SK-N-SH treated with all-trans-retinoic acid at 6 μM for 48 hours (cell line): ENCODE results near the gene GPHA2.

Experiments
- ATAC-seq: fragments of 200-7000 bp; cut with Tn5 transposase; 3 replicates; pipeline ENCODE4 v1.9.1; 2020; ENCODE audit warnings: mild to moderate bottlenecking, moderate library complexity
- BACH2 ChIP-seq: fragments of 250-450 bp; sonication (Bioruptor Pico); IDR thresholded peaks from 2 replicates; pipeline ENCODE4 v1.9.0; 2021; ENCODE audit warnings: mild to moderate bottlenecking, borderline replicate concordance
- CREB5 ChIP-seq: fragments of 250-450 bp; sonication (Bioruptor Pico); IDR thresholded peaks from 2 replicates; pipeline ENCODE4 v1.5.1; 2020; ENCODE audit warnings: low read depth, mild to moderate bottlenecking, moderate library complexity
- CSDC2 ChIP-seq: fragments of 250-450 bp; sonication (Bioruptor Pico); IDR thresholded peaks from 2 replicates; pipeline ENCODE4 v1.5.0; 2020; ENCODE audit warnings: mild to moderate bottlenecking, moderate library complexity
- CSRNP3 ChIP-seq: fragments of 250-450 bp; sonication (Bioruptor Pico); IDR thresholded peaks from 2 replicates; pipeline ENCODE4 v1.5.1; 2021; ENCODE audit warnings: mild to moderate bottlenecking, moderate library complexity
- GLIS3 ChIP-seq: fragments of 250-450 bp; sonication (Bioruptor Pico); IDR thresholded peaks from 2 replicates; pipeline ENCODE4 v1.5.0; 2020; ENCODE audit warnings: mild to moderate bottlenecking, moderate library complexity
- ISL1 ChIP-seq: fragments of 250-450 bp; sonication (Bioruptor Pico); IDR thresholded peaks from 2 replicates; pipeline ENCODE4 v2.1.2; 2022; ENCODE audit warnings: mild to moderate bottlenecking, moderate library complexity
- OSR1 ChIP-seq: fragments of 250-450 bp; sonication (Bioruptor Pico); IDR thresholded peaks from 2 replicates; pipeline ENCODE4 v1.8.0; 2022; ENCODE audit warnings: moderate library complexity, mild to moderate bottlenecking, inconsistent platforms
- PATZ1 ChIP-seq: fragments of 250-450 bp; sonication (Bioruptor Pico); IDR thresholded peaks from 2 replicates; pipeline ENCODE4 v1.8.0; 2020; ENCODE audit warnings: mild to moderate bottlenecking, moderate library complexity, borderline replicate concordance
- POU6F1 ChIP-seq: fragments of 250-450 bp; sonication (Bioruptor Pico); IDR thresholded peaks from 2 replicates; pipeline ENCODE4 v1.8.0; 2021; ENCODE audit warnings: low read depth, mild to moderate bottlenecking, moderate library complexity, borderline replicate concordance
- PPARA ChIP-seq: fragments of 250-450 bp; sonication (Bioruptor Pico); IDR thresholded peaks from 2 replicates; pipeline ENCODE4 v1.5.0; 2020; ENCODE audit warnings: mild to moderate bottlenecking, borderline replicate concordance
- RARB ChIP-seq: fragments of 250-450 bp; sonication (Bioruptor Pico); IDR thresholded peaks from 2 replicates; pipeline ENCODE4 v1.8.0; 2021; ENCODE audit warnings: mild to moderate bottlenecking, moderate library complexity
- SNAI2 ChIP-seq: fragments of 250-450 bp; sonication (Bioruptor Pico); IDR thresholded peaks from 2 replicates; pipeline ENCODE4 v1.5.0; 2020; ENCODE audit warnings: mild to moderate bottlenecking, moderate library complexity
- TCF4 ChIP-seq: fragments of 250-450 bp; sonication (Bioruptor Pico); IDR thresholded peaks from 2 replicates; pipeline ENCODE4 v1.8.0; 2021; ENCODE audit warnings: mild to moderate bottlenecking, moderate library complexity, borderline replicate concordance
- TOX ChIP-seq: fragments of 250-450 bp; sonication (Bioruptor Pico); IDR thresholded peaks from 2 replicates; pipeline ENCODE4 v1.8.0; 2021; ENCODE audit warnings: mild to moderate bottlenecking, moderate library complexity, borderline replicate concordance
- ZC3H10 ChIP-seq: fragments of 250-450 bp; sonication (Bioruptor Pico); IDR thresholded peaks from 2 replicates; pipeline ENCODE4 v1.5.1; 2021; ENCODE audit warnings: mild to moderate bottlenecking, moderate library complexity
- ZFP3 ChIP-seq: fragments of 250-450 bp; sonication (Bioruptor Pico); IDR thresholded peaks from 2 replicates; pipeline ENCODE4 v1.5.0; 2020; ENCODE audit warnings: mild to moderate bottlenecking, moderate library complexity
- ZFP30 ChIP-seq: fragments of 450-650 bp; formaldehyde crosslinking; IDR thresholded peaks from 2 replicates; pipeline ENCODE4 v1.5.0; 2022; ENCODE audit warnings: mild to moderate bottlenecking, moderate library complexity
- ZNF565 ChIP-seq: fragments of 450-650 bp; formaldehyde crosslinking; conservative IDR thresholded peaks from 2 replicates; pipeline ENCODE4 v1.5.0; 2020; ENCODE audit warnings: low read depth, mild to moderate bottlenecking, moderate library complexity
- ZNF70 ChIP-seq: fragments of 450-650 bp; formaldehyde crosslinking; IDR thresholded peaks from 2 replicates; pipeline ENCODE4 v1.5.0; 2020; ENCODE audit warnings: mild to moderate bottlenecking, moderate library complexity
- ZNF8 ChIP-seq: fragments of 450-650 bp; formaldehyde crosslinking; IDR thresholded peaks from 2 replicates; pipeline ENCODE4 v1.5.0; 2020; ENCODE audit warnings: mild to moderate bottlenecking, moderate library complexity

The GPHA2 gene

GRCh38 chr11:64971421-64972233 lies 35.9 kb upstream of the GPHA2 start, which contains the start of gene MAJIN:
Gene MAJIN (minus strand): TSS chr11:64972108. CDS start chr11:64959405, 12,703 bp downstream.
- TF ChIP-seq POU6F1 = no peak
- no peak for TF ChIP-seq GLIS3
- no peak for TF ChIP-seq CREB5 (CRISPR knock-in tag)
- no peak for TF ChIP-seq ZFP30 (CRISPR knock-in tag)
- TF ChIP-seq BACH2 (CRISPR knock-in tag) = no peak
- no peak for TF ChIP-seq PATZ1 (CRISPR knock-in tag)
- no peak for TF ChIP-seq TCF4 (CRISPR knock-in tag)
- TF ChIP-seq RARB (CRISPR knock-in tag) = no peak
- no peak for TF ChIP-seq ZFP3 (CRISPR knock-in tag)
- no peak for TF ChIP-seq OSR1
- TF ChIP-seq ZC3H10 (CRISPR knock-in tag) = no peak
- no peak for ATAC-seq

GRCh38 chr11:64970731-64971151 lies 35.0 kb upstream of the GPHA2 start:
- TF ChIP-seq CREB5 (CRISPR knock-in tag) (no peak), BACH2 (CRISPR knock-in tag) (no peak), ZNF70 (CRISPR knock-in tag) (no peak), ZNF8 (CRISPR knock-in tag) (no peak), OSR1 (no peak), CSRNP3 (no peak), TOX (CRISPR knock-in tag) (no peak), GLIS3 (no peak), CSDC2 (CRISPR knock-in tag) (no peak), ZC3H10 (CRISPR knock-in tag) (no peak), POU6F1 (no peak), SNAI2 (CRISPR knock-in tag) (no peak), ZNF565 (no peak), PPARA (CRISPR knock-in tag) (no peak), PATZ1 (CRISPR knock-in tag) (no peak), ISL1 (no peak), RARB (CRISPR knock-in tag) (no peak)
- ATAC-seq = no peak
